Amniotic epithelial cell (primary cell): ENCODE results near the gene PRKCZ.

Experiments
- DNase-seq: peaks from one replicate; pipeline ENCODE4 v3.0.0-alpha.2; 2010; ENCODE audit warnings: low read depth

The PRKCZ gene

DNA sequence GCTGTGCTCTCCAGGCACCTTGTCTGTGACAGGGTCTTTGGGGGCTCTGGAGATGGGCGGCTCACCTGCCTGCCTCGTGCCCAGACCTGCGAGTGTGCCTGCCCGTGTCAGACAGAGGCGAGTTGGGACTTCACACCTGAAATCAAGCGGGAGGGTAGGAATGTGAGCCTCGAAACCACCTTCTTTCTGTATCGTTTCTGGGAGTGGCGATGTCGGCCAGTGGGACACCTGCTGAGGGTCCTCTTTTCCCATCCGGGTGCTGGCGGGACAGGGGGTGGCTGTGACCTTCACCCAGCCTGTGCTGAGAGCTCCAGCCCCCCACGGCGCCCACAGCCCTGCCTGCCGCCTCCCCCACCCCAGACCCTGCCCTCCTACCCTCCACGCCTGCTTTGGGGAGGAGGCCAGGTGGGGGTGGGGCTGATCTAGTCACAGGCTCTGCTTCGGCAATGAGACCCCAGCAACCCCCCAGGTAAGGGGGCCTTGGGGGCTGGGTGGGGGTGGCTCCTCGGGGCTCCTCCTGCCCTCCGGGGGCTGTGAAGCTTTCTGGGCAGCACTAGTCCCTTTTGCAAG is 160.0 kb downstream of the PRKCZ start:
- no peak for DNase-seq

DNA sequence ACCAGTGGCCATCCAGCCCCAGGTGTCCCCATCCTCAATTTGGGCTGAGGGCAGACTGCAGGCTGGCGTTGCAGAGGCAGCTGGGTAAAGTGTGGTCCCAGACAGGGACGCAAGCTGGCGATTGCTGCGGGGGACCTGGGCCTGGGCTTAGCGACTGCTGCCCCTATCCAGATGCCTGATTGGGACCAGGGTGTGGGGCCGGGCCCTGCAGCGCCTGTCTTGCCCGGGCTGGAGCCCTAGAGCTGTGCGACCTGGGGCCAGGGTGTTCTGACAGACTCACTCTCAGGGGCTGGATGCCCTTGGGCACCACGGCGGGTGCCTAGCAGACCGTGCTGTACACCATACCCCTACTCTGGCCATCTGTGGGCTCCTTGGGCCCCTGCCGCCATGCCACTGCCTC is 160.6 kb downstream of the PRKCZ start:
- DNase-seq: no peak

DNA sequence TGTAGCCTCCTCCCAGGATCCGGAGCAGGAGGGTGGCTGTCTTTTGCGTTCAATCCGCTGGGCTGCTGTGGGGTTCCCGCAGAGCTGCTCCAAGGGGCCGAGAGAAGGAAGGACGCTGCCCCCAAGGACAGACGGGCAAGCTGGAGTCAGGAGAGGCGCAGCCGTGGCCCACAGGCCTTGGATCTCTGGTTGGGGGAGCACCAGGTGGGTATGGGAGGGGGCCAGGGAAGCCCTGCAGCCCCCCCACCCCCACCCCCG is 162.0 kb downstream of the PRKCZ start:
- no peak for DNase-seq

DNA sequence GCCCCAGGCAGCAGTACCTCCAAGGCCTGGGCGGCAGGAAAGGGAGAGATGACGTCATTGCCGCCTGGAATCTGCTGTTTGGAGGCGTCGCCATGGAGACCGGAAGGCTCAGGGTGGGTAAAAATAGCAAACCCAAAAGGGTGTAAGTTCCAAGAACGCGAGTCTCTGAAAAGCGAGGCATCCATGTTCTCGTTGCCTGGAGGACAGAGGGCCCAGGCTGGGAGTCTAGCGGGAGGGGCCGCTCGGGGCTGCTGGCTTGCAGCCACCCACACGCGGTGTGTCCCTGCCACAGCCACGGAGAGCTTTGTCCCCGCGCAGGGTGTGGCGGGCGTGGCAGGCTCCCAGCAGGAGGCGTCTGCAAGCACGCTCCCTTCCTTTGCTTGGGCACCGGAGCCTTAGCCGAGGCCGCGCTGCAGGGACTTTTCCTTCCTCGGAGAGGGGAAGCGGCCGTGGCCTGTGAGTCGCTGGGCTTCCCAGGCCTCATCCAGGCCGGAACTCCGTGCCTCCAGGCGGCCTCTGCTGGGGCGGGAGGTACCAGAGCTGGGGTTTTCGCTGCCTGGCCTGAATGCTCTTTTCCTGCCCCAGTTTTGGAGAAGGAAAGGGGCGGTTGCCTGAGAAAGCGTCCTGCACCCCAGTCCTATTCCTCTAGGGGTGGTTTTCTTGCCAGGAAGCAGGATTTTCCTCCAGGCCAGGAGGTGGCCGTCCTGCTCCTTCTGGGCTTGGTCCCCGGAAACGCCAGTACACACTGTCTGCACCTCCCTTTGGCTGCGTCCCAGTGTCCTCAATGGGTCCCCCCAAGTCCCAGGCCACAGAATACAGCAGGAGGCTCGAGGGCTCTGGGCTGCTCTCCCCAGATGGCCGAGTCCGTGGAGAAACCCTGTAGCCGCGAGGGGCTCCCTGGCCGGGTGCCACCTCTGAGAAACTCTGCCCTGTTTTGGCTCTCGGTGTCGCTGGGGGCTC is 162.6 kb downstream of the PRKCZ start:
- peak; percentile 90 for DNase-seq

DNA sequence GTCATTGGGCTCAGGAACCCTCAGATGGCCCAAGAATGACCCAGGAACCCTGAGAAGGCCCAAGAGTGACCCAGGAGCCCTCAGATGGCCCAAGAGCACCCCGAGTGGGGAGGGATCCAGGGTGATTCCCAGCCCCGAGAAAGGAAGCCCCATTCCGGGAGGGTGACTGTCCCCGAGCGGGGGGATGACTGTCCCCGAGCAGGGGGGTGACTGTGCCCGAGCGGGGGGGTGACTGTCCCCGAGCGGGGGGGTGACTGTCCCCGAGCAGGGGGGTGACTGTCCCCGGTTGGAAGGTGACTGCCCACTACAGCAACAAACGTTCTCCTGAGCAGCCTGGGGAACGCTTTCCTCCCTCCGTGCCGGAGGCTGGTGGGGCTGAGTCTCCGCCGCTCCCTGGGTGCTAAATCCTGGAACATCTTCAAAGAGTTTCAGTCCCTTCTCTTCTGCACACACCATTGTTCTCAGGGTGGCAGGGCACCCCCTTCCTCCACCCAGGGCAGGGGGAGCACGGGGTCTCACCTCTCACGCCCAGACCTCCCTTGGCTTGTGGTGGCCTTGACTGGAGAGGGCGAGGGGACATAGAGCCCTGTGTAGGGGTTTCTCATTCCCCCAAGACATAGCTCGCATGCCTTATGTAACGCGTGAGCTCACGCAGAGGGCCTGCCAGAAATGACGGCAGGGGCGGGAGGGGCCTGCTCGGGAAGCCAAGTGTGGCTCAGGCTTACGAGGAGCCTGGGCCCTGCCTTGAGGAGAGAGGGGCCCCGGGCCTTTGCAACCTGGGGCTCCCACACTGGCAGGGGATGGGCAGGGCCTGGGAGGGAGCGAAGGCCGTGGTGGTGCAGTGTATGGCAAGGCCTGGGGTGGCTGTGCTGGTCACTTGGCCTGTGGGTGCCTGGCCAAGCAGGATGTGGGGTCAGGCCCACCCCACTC is 163.6 kb downstream of the PRKCZ start:
- DNase-seq: peak; percentile 65

DNA sequence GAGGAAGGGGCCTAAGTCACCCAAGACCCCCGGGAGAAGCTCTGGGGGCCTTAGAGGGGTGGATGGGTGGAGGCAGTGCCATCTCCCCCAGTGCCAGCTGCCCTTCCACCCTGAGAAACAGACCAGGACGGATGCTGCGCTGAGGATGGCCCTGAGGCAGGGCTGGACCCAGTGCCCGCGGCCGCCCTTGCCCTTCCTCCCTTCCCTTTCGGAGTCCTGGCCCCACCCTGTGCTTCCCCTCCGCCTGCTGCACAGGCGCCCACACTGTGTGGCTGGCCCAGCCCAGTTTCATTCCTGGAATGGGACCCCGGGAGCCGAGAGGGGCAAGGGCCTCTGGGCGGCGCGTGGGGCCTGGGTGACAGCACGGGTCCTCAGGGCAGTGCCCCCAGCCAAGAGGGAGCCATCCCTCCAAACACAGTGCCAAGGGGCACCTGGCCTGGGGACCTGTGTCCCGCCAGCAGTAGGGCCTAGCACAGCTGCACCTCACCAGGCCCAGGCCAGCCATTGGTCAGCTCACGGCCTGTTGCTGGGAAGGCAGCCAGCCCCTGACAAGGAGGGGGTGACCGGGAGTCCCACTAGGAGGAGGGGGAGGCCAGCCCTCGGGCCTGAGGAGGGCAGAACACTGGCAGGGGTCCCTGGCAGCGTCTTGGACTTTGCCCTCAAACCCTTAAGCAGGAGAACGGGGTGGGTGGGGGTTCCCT is 164.5 kb downstream of the PRKCZ start:
- no peak for DNase-seq

DNA sequence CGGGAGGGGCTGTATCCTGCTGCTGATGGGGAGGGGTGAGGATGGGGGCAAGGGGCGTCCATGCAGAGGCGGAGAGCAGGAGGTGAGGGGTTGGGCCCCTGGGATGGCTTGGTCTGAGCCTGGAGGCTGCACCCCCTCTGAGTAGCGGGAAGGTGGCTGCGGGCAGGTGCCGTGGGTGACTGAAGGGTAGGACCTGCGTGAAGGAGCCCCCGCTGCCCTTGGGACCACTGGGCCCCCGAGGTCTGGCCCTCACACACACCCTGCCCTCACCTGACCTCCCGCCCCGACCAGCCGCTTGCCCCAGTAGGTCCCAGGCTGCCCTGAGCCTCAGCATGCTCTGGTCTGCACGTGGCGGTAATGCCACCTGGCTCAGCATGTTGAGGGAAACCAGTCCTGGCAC is 165.1 kb downstream of the PRKCZ start:
- DNase-seq: no peak

DNA sequence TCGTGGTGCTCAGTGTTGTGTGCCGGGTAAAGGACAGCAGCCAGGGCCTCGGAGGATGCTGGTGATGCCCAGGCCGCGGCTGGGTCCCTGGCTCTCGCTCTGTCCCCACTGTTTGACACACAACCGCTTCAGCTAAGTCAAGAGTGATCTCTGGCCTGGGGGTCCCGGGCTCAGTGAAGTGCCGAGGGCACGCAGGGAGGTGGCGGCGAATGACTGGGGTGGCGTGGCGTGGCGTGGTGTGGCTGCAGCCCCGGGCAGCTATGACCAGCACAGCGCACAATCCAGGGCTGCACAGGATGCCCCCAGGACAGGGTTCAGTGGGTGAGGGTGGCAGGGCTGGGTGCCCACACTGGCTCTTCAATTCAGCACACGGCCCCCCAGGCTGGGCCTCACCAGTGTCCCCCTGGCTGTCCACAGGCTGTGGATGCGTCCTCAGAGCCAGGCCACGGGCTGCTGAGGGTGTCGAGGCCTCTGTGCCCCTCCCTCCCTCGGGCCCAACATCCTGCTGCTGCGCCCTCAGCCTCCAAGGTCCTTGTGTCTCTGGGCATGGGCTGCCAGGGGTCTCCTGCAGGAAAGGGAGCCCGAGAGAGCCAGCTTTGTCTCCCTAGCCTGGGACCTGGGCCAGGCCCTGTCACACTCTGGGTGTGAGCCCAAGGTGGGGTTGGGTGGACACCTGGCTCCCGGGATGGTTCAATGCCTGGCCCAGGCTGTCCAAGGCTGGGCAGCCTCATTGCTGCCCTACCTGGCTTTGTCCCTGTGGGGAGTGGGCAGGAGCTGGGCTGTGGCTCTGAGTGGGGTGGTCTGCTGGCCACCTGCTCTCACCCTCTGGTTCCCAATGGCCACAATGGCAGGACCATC is 165.9 kb downstream of the PRKCZ start:
- DNase-seq: no peak

DNA sequence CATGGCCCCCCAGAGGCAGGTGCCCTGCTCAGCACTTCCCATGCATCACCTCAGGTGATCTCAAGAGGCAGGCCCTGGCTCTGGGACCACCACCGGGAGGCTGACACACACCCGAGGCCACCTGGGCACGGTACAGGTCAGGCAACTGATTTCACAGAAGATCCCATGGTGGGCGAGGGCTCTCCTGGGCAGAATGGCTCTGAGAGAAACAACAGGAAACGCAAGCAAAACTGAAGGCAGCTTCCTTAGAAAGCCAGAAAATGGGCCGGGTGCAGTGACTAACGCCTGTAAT is 166.5 kb downstream of the PRKCZ start:
- no peak for DNase-seq

DNA sequence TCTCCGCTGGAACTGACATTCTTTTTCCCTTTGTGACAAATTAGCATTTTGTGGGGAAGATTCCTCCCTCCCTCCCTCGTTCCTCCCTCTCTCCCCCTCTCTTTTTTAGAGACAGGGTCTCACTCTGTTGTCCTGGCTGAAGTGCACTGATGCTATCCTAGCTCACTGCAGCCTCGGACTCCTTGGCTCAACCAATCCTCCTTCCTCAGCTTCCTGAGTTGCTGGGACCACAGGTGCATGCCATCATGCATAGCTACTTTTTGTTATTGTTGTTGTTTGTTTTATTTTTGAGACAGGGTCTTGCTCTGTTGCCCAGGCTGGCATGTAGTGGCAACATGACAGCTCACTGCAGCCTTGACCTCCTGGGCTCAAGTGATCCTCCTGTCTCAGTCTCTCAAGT is 171.1 kb downstream of the PRKCZ start:
- DNase-seq: no peak

DNA sequence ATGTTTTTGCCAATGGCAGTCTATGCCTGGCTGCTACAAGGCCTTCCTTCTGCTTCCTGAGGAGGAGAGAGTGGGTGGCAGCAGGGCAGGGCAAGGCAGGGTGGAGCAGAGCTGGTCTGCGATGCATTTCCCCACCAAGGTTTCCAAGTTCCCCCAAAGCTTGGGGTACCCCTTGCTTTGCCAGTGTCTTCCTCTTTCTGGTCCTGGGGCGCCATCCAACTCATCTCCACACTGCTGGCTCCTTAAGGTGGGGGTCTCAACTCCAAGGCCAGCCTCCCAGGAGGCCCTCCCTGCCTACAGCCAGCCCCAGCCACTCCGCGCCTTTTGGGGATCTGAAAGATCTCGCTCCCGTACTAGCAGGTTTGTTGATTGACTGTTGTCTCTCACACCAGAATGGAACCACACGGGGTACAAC is 174.0 kb downstream of the PRKCZ start:
- DNase-seq: no peak

DNA sequence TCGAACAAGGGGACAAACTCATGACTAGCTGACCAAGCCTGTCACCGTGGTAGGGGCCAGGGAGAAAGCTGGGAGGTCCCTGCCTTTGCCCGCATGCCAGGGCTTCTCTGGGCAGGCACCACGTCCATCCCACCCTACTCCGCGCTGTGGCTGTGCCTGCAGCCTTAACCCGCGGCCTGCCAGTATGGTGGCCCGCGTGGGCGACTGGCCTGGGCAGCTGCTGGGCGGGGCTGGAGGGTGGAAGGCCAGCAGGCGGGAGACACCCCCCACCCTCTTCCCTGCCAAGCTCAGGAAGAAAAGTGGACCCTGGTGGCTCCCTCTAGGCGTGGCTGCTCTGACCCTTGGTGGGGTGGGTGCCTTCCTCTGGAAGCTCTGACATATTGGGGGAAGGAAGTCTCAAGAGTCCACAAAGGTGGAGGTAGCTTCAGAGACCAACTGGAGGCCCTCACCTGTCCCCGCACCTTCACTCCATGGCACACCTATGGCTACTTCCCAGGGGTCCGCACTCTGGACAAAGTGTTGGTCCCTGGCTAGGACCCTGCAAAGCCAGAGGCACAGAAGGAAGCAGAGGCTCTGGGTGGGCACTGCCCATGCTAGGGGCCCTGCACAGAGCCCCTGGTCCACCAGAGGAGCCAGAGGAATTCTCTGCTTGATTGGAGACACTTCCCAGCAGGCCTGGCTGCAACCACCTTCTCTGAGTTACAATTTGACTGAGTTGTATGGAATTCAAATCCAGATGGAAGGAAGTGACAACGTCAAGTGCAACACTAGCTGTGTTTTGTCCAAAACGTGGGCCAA is 174.6 kb downstream of the PRKCZ start:
- no peak for DNase-seq

DNA sequence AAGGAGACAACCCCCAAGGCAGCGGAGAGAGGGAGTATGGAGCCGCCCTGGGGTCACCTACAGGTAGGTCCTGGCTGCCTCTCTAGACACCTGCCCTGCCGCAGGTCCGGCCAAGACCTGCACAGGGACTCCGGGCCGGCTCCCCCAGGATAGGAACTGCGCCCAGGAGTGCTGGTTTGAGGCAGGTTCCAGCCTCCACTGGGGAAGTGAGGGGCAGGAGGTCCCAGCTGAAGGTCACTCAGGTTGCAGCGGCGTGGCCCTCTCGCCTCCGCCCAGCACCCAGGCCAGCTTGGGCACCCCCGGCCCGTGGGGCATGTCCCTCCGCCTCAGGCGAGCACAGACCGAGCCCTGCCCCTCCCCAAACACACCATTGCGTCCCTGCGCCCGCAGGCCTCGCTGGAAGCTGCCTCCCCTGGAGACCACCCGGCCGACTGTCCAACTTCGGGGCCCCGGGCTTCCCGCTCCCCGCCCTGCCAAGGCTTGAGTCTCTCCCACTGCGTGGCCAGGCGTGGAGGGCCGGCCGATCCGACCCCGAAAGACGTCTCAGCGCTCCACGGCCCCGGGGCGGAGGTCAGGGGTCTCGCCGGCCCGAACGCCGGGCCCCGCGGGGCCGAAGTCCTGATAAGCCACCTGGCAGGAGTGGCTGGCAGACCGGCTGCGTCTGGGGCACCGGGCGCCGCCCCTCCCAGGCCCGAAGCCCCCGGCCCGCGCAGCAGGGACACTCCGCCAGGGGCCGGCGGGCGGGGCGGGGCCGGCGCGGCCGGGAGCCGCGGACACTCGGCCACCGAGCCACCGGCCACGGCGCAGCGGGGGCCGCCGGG is 176.5 kb downstream of the PRKCZ start:
- no peak for DNase-seq

DNA sequence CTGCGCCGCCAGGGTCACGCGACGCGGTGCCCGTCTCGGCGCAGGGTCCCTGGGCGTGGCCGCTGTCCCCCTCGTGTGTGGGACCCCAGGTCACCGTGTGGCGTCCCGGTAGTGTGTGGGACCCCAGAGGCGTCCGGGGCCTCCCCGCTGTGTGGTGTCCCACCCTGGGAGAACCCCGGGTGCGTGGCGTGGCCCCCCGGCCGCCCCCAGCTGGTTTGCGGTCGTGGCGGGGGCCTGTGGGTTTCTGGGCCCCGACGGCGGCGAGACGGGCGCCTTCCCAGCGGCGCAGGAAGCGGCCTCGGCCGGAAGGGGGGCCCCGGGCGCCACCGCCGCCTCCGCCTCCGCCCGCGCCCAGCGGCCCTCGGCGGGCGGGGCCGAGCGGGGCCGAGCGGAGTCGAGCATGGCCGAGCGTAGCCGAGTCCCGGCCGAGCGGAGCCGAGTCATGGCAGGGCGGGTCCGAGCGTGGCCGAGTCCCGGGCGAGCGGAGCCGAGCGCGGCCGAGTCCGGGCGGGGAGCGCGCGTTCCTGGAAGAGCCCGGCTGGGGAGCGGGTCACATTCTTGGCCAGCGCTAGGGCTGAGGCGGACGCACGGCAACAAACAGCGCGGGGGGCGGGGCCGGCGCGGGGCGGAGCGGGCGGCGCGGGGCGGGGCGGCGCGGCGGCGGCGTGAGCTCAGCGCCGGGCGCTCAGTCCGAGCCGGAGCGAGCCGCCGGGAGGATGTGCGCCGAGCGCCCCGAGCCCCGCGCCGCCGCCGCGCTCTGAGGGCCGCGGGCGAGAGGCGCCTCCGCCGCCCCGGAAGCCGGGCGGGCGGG is 177.3 kb downstream of the PRKCZ start:
- DNase-seq: peak; percentile 92

DNA sequence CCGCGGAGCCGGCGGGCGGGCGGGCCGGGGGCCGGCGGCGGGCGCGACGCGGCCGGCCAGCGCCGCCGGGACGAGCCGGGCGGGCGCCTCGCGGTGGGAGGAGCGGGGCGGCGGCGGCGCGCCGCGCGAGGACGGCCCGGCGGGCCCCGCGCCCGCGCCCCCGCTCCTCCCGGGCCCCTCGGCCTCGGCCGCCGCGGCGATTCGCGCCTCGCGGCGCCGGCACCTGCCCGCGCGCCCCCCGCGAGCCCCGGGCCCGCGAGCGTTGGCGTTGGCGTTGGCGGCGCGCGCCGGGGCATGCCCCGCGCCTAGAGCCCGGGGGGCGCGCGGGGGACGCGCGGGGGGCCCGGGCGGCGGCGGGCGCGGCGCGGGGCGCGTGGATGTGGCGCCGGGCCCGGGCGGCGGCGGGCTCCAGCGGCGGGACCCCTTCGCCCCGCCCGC is 178.0 kb downstream of the PRKCZ start, which contains the start of gene SKI:
SKI (plus strand) TSS at position 163 of the 438 bp plus-strand sequence. CDS start 448 bp downstream, outside the sequence.
- DNase-seq: no peak

DNA sequence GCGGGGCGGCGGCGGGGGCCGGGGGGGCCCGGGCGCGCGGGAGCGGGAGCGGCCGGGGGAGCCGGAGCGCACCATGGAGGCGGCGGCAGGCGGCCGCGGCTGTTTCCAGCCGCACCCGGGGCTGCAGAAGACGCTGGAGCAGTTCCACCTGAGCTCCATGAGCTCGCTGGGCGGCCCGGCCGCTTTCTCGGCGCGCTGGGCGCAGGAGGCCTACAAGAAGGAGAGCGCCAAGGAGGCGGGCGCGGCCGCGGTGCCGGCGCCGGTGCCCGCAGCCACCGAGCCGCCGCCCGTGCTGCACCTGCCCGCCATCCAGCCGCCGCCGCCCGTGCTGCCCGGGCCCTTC is 178.5 kb downstream of the PRKCZ start:
- DNase-seq: peak; percentile 23

DNA sequence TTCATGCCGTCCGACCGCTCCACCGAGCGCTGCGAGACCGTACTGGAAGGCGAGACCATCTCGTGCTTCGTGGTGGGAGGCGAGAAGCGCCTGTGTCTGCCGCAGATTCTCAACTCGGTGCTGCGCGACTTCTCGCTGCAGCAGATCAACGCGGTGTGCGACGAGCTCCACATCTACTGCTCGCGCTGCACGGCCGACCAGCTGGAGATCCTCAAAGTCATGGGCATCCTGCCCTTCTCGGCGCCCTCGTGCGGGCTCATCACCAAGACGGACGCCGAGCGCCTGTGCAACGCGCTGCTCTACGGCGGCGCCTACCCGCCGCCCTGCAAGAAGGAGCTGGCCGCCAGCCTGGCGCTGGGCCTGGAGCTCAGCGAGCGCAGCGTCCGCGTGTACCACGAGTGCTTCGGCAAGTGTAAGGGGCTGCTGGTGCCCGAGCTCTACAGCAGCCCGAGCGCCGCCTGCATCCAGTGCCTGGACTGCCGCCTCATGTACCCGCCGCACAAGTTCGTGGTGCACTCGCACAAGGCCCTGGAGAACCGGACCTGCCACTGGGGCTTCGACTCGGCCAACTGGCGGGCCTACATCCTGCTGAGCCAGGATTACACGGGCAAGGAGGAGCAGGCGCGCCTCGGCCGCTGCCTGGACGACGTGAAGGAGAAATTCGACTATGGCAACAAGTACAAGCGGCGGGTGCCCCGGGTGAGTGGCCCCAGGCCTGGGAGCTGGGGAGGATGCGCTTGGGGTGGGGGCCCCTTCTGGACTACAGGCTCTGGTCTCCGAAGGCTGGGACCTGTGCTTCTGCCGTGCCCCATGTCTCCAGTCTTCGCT is 179.0 kb downstream of the PRKCZ start:
- DNase-seq: peak; percentile 57
